Hematopoietic multipotent progenitor cell treated with erythropoietin and hydrocortisone succinate and interleukin-3 and kit ligand, for 17 days (in vitro differentiated cells): Measurements from ENCODE around the gene SPP1.
A peak's percentile ranks its signal among the peaks of the same experiment; 100 is the strongest.
"Not testable (repeated sequence)": the region's sequence is repeated elsewhere in the genome, so short reads cannot be mapped to it uniquely, and the experiment has no call there.

Experiments
- DNase-seq: peaks from one replicate; pipeline ENCODE4 v3.0.0-alpha.2; 2015; ENCODE audit warnings: low spot score

Gene SPP1

GRCh38 chr4:87989765-87990164, 14.3 kb downstream of the SPP1 start:
- DNase-seq: no peak

DNA sequence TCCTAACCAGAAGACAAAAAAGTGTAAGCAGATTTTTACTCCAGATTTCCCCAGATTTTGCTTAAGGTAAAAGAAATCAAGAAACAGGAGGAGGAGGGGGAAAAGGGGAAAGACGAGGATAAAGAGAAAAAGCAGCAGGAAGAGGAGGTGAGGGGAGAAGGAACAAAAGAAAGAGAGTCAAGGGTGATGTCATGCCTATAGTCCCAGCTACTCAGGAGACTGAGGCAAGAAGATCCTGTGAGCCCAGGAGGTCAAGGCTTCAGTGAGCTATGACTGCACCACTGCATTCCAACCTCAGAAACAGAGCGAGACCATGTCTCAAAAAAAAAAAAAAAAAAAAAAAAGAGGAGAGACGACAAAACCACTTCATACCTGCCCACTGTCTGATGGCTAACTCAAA, 19.9 kb downstream of the SPP1 start:
- no peak for DNase-seq

DNA sequence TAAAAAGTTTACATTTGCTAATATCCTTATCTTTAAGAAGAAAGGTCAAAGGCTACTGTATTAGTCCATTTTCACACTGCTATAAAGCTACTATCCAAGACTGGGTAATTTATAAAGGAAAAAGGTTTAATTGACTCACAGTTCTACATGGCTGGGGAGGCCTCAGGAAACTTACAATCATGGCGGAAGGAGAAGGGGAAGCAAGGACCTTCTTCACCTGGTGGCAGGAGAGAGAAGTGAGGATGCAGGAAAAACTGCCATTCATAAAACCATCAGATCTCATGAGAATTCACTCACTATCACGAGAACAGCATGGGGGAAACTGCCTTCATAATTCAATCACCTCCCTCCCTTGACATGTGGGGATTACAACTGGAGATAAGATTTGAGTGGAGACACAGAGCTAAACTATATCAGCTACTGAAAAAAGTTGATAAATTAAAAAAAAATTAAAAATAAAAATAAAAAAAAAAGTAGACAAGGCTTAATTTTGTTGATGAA, 23.7 kb downstream of the SPP1 start:
- DNase-seq: not testable (repeated sequence)

GRCh38 chr4:88001871-88002270, 26.4 kb downstream of the SPP1 start:
- DNase-seq: no peak

- DNase-seq: no peak
Observed at GRCh38 chr4:88002786-88003185, 27.3 kb downstream of the SPP1 start.

GRCh38 chr4:88003261-88003660, 27.7 kb downstream of the SPP1 start:
- no peak for DNase-seq

DNA sequence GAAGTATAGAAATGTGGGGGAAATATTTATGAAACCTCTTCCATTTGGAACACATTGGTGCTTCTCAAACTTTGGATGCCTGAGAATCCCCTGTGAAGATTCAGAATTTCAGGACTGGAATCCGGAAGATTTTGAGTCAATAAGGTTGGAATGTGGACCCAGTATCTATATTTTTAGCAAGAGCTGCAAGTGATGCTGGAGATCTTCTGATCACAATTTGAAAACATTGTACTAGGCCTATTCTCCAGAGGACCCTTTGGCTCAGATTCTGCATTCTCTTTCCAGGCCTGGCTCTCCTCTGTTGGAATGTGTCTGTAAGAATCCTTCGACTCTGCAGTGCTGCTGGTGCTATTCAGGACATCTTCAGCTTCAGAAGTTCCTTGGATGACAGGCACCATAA, 29.6 kb downstream of the SPP1 start:
- no peak for DNase-seq

GRCh38 chr4:88005946-88006345, 30.4 kb downstream of the SPP1 start:
- DNase-seq: no peak

DNA sequence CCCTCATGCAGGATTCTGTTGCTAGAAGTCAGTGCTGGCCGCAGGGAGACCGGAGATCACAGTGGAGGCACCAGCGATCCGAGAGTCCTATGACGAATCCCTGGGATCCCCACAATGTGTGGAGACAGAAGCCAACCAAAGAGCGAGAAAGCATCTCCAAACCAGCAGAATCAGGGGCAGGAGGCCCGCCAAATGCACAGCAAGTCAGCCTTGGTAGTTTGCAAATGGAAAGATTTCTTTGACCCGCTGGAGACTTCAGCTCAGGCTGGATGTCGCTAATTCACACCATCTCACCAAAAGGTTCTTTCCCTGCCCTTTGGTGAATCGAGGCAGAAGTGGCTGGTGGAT, 31.4 kb downstream of the SPP1 start:
- DNase-seq: no peak

DNA sequence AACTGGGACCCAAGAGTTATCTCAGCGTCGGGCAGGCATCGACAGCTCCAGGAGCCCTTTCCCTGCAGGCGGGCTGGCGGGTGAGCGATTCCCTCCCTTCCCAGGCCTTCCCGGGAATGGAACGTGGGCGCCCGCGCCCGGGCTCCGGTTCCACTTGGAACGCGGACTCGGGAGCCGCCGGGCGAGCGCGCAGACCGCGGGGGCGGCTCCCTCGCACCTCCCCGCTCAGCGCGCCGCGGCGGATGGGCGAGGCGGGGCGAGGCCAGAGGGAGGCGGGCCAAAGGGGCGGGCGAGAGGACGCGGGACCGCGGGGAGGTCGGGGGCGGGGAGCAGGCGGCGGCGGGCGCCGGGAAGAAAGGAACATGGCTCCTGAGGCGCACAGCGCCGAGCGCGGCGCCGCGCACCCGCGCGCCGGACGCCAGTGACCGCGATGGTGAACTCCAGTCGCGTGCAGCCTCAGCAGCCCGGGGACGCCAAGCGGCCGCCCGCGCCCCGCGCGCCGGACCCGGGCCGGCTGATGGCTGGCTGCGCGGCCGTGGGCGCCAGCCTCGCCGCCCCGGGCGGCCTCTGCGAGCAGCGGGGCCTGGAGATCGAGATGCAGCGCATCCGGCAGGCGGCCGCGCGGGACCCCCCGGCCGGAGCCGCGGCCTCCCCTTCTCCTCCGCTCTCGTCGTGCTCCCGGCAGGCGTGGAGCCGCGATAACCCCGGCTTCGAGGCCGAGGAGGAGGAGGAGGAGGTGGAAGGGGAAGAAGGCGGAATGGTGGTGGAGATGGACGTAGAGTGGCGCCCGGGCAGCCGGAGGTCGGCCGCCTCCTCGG, 32.0 kb downstream of the SPP1 start, which contains the start of gene PKD2:
TSS of gene PKD2 (plus strand) at position 332 of the 818 bp plus-strand sequence. CDS start at position 431, 99 bp downstream.
- peak; percentile 60 for DNase-seq

DNA sequence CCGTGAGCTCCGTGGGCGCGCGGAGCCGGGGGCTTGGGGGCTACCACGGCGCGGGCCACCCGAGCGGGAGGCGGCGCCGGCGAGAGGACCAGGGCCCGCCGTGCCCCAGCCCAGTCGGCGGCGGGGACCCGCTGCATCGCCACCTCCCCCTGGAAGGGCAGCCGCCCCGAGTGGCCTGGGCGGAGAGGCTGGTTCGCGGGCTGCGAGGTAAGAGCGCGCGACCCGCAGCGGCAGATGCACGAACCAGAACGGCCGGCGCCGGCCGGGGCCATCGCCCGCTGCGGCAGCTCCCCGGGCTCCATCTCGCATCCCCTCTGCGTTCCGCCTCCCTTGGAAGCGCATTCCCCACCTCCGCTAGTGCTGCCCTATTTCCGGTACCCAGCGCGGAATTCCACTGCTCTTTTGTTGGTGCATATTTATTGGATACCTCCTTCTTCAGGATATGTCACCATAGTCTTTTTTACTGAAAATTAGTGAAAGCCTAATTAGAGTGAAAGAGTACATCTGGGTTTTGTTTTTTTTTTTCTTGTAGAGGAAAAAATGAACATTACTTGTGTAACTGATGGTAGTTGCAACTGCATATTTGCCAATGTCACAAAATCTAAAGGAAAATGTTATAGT, 32.7 kb downstream of the SPP1 start:
- no peak for DNase-seq

DNA sequence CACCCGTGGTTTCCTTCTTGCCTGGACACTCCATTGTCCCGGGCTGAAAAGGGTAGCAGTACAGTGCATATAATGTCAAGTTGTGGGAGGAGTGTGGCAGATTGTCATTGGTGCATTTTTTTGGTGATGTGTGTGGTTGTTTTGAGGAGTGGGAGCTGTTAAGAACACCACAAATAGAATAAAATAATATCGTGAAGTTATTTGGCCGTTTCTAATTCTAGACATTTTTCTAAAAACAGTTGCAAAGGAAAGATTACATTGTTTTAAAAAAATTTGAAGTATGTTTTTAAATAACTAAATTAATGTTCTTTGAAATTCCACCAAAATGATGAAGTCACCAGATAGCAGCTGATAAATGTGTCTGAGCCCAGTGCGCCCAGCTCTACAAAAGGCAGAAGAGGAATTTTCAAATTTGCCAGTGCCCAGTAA, 33.2 kb downstream of the SPP1 start:
- no peak for DNase-seq

GRCh38 chr4:88009871-88010270, 34.4 kb downstream of the SPP1 start:
- no peak for DNase-seq

- DNase-seq: no peak
Observed at GRCh38 chr4:88010966-88011365, 35.5 kb downstream of the SPP1 start.

DNA sequence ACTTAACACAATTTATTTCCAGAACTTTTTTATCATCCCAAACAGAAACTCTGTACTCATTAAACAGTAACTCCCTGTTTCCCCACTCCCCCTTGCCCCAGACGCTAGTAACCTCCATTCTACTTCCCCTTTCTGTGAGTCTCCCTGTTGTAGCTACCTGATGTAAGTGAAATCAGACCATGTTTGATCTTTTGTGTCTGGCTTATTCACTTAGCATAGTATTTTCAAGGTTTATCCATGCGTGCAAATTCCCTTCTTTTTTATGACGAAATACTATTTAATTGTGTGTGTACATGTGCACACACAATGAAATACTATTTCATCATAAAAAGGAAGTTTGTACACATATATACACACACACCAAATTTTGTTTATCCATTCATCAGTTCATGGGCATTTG, 37.1 kb downstream of the SPP1 start:
- DNase-seq: no peak

GRCh38 chr4:88014386-88014905, 38.9 kb downstream of the SPP1 start:
- no peak for DNase-seq

DNA sequence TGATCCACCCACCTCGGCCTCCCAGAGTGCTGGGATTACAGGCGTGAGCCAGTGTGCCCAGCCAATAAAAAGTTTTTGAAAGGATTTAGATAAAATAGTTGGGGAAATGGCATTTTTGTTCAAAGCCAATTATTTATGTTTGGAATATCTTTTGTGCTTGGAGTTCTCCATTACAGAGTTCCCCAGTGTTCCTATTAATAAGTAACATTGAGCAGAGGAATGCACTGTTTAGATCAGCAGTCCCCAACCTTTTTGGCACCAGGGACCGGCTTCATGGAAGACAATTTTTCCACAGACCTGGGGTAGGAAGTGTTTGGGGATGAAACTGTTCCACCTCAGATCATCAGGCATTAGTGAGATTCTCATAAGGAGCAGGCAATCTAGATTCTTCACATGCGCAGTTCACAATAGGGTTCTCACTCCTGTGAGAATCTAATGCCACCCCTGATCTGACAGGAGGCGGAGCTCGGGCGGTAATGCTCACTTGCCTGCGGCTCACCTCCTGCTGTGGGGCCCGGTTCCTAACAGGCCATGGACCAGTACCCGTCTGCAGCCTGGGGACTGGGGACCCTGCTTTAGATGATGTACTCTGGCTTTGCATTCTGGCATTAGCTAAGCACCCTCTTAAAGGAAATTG, 40.3 kb downstream of the SPP1 start:
- DNase-seq: no peak

DNA sequence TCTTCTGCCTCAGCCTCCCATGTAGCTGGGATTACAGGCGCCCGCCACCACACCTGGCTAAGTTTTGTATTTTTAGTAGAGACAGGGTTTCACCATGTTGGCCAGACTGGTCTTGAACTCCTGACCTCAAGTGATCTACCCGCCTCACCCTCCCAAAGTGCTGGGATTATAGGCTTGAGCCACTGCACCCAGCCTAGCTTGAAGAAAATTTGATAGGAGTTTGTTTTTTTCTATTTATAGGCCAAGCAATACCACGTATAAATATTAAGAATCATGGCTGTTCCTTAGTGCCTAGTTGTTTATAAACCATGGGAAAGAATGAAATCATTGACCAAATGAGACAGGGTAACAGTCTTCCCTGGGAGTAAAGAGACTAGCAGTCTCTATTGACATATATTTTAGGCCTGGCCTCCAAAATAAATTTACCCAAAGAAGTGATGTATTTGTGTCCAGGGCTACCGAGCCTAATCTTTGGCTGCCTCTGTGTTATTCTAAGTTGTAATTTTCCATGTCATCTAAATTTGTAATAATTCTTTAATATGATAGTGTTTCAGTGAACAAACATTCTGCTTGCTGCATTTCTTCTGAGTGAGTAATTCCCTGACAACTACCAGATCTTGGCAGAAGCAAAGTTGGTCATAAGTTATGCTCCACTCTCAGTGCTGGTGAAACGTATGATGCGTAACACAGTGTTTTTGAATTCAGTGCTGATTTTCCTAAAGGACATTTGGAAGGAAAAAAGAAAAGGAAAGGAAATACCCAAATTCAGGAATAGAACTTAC, 42.2 kb downstream of the SPP1 start:
- DNase-seq: no peak

GRCh38 chr4:88018466-88018865, 43.0 kb downstream of the SPP1 start:
- DNase-seq: no peak

- DNase-seq: no peak
Observed at GRCh38 chr4:88021824-88022223, 46.3 kb downstream of the SPP1 start.

- DNase-seq: no peak
Observed at GRCh38 chr4:88022289-88022688, 46.8 kb downstream of the SPP1 start.
